Neuronal stem cell (in vitro differentiated cells): Measurements from ENCODE around the gene MFRP.

Experiments used
- DNase-seq: peaks from one replicate; pipeline ENCODE4 v3.0.0-alpha.2; 2013; ENCODE audit warnings: low spot score
- H2AFZ ChIP-seq: one replicate; pipeline ENCODE4 v1.6.1; 2013; ENCODE audit warnings: mild to moderate bottlenecking, low read length, inconsistent platforms
- H2AK5ac ChIP-seq: 2 replicates; pipeline ENCODE4 v1.6.1; 2013; ENCODE audit warnings: low read depth, mild to moderate bottlenecking, inconsistent platforms, low read length, moderate library complexity, mixed read lengths
- H2BK120ac ChIP-seq: 2 replicates; pipeline ENCODE4 v1.6.1; 2013; ENCODE audit warnings: low read depth, mild to moderate bottlenecking, inconsistent platforms, low read length, moderate library complexity, mixed read lengths
- H2BK12ac ChIP-seq: one replicate; pipeline ENCODE4 v1.6.1; 2013; ENCODE audit warnings: low read length, inconsistent platforms
- H2BK15ac ChIP-seq: 2 replicates; pipeline ENCODE4 v1.6.1; 2013; ENCODE audit warnings: mild to moderate bottlenecking, low read length, inconsistent platforms, mixed read lengths
- H2BK5ac ChIP-seq: one replicate; pipeline ENCODE4 v1.6.1; 2013; ENCODE audit warnings: inconsistent platforms, mild to moderate bottlenecking, low read length, moderate library complexity
- H3K14ac ChIP-seq: one replicate; pipeline ENCODE4 v1.6.1; 2013; ENCODE audit warnings: low read length, inconsistent platforms
- H3K18ac ChIP-seq: 2 replicates; pipeline ENCODE4 v1.6.1; 2013; ENCODE audit warnings: low read length, inconsistent platforms
- H3K23ac ChIP-seq: 2 replicates; pipeline ENCODE4 v1.6.1; 2013; ENCODE audit warnings: low read depth, mild to moderate bottlenecking, mixed read lengths, low read length, inconsistent platforms; ENCODE audit not compliant: poor library complexity
- H3K27ac ChIP-seq: replicated peaks from 3 replicates; pipeline ENCODE4 v1.5.1; 2013; ENCODE audit warnings: low read length, inconsistent platforms
- H3K27me3 ChIP-seq, 3 experiments: 2 replicates each; pipeline ENCODE4 v1.6.1; 2013; ENCODE audit warnings: low read length in 3 of 3, mild to moderate bottlenecking in 2 of 3, inconsistent platforms in 1 of 3, low read depth in 1 of 3, mixed read lengths in 1 of 3, moderate library complexity in 1 of 3; ENCODE audit not compliant: control insufficient read depth in 3 of 3, insufficient read depth in 3 of 3
- H3K36me3 ChIP-seq, 2 donors: replicated peaks in 1 of 2; 2 replicates each; pipeline ENCODE4 v1.6.1; 2013; ENCODE audit warnings: low read length in 2 of 2; ENCODE audit not compliant: control insufficient read depth in 2 of 2, insufficient read depth in 2 of 2
- H3K4ac ChIP-seq: 2 replicates; pipeline ENCODE4 v1.6.1; 2013; ENCODE audit warnings: inconsistent platforms, mild to moderate bottlenecking, low read length, moderate library complexity
- H3K4me1 ChIP-seq, 2 donors: 1 replicate in 1 of 2; 2 replicates in 1 of 2; pipeline ENCODE4 v1.6.1; 2013; ENCODE audit warnings: low read length in 2 of 2, low read depth in 1 of 2; ENCODE audit not compliant: control insufficient read depth in 2 of 2, insufficient read depth in 1 of 2
- H3K4me2 ChIP-seq: one replicate; pipeline ENCODE4 v1.6.1; 2013; ENCODE audit warnings: mild to moderate bottlenecking, low read length, inconsistent platforms; ENCODE audit not compliant: insufficient read depth, poor library complexity, severe bottlenecking
- H3K4me3 ChIP-seq, 2 donors: 2 replicates each; pipeline ENCODE4 v1.5.1; 2013; ENCODE audit warnings: low read length in 2 of 2, mild to moderate bottlenecking in 2 of 2, inconsistent platforms in 1 of 2, moderate library complexity in 1 of 2
- H3K79me1 ChIP-seq: one replicate; pipeline ENCODE4 v1.6.1; 2013; ENCODE audit warnings: low read depth, mild to moderate bottlenecking, inconsistent platforms, low read length, moderate library complexity
- H3K9ac ChIP-seq: one replicate; pipeline ENCODE4 v1.6.1; 2013; ENCODE audit warnings: mild to moderate bottlenecking, low read depth, low read length, inconsistent platforms; ENCODE audit not compliant: poor library complexity
- H3K9me3 ChIP-seq, 2 donors: replicated peaks in 1 of 2; 2 replicates each; pipeline versions ENCODE3 to v1.6.1; 2013; ENCODE audit warnings: low read length in 2 of 2, mild to moderate bottlenecking in 2 of 2, inconsistent platforms in 1 of 2, low read depth in 1 of 2, mixed read lengths in 1 of 2, moderate library complexity in 1 of 2; ENCODE audit not compliant: control insufficient read depth in 2 of 2, insufficient read depth in 1 of 2
- H4K8ac ChIP-seq: one replicate; pipeline ENCODE4 v1.6.1; 2013; ENCODE audit warnings: low read depth, mild to moderate bottlenecking, inconsistent platforms, low read length, moderate library complexity
- H4K91ac ChIP-seq: one replicate; pipeline ENCODE4 v1.6.1; 2013; ENCODE audit warnings: low read length, low read depth, mild to moderate bottlenecking, inconsistent platforms; ENCODE audit not compliant: poor library complexity
- WGBS, 2 donors: extraction: QIAGEN DNeasy Blood & Tissue Kit; methylation state at CpG; one replicate each; pipeline ENCODE4 v1.1.7; 2013; ENCODE audit warnings: missing lambda C conversion rate in 2 of 2, mixed read lengths in 1 of 2; ENCODE audit not compliant: insufficient read length in 2 of 2, insufficient replicate concordance in 1 of 2; ENCODE audit errors: extremely low coverage in 2 of 2; 5-methylcytosine and 5-hydroxymethylcytosine counted together

MFRP gene

GRCh38 chr11:119372260-119373058, 26.0 kb upstream of the MFRP start:
- peak overlapping the region; percentile 79 for H2BK5ac ChIP-seq
- no peak overlapping the region for H4K8ac ChIP-seq
- H3K18ac ChIP-seq = no peak overlapping the region
- DNase-seq = no peak
- peaks cover 0 to 50% (median 0%) of the 10 kb centered on the region in 3 experiments for H3K27me3 ChIP-seq
- H3K14ac ChIP-seq = no peak overlapping the region
- H2BK15ac ChIP-seq = peak overlapping the region; percentile 5
- no peak overlapping the region for H3K27ac ChIP-seq
- no peak overlapping the region for H3K4me2 ChIP-seq
- no peak overlapping the region for H4K91ac ChIP-seq
- H3K4ac ChIP-seq = peak overlapping the region; percentile 58
- H3K4me3 ChIP-seq = no peak overlapping the region
- H2AK5ac ChIP-seq = peak overlapping the region; percentile 53
- H3K4me1 ChIP-seq = peaks cover 33 to 39% of the 10 kb centered on the region in 2 donors
- H3K79me1 ChIP-seq = no peaks in the 10 kb centered on the region
- H2BK12ac ChIP-seq = no peak overlapping the region
- WGBS, 2 donors = no CpG with 5 or more reads among the region's 26 CpGs
- no peak overlapping the region for H2BK120ac ChIP-seq
- H3K23ac ChIP-seq = no peak overlapping the region
- H3K9ac ChIP-seq = no peak overlapping the region
- H3K36me3 ChIP-seq = no peaks in the 10 kb centered on the region
- H3K9me3 ChIP-seq = no peaks in the 10 kb centered on the region
- no peak overlapping the region for H2AFZ ChIP-seq

GRCh38 chr11:119371778-119372182, 25.3 kb upstream of the MFRP start:
- H4K91ac ChIP-seq = no peak overlapping the region
- H3K9ac ChIP-seq = no peak overlapping the region
- no peak overlapping the region for H3K18ac ChIP-seq
- no peaks in the 10 kb centered on the region for H3K79me1 ChIP-seq
- no peak overlapping the region for H3K14ac ChIP-seq
- no CpG with 5 or more reads among the region's 8 CpGs for whole genome bisulfite sequencing, 2 donors
- no peak overlapping the region for H3K23ac ChIP-seq
- peaks cover 30 to 37% of the 10 kb centered on the region in 2 donors for H3K4me1 ChIP-seq
- no peak overlapping the region for H2AK5ac ChIP-seq
- H2BK15ac ChIP-seq = no peak overlapping the region
- H3K4me2 ChIP-seq = no peak overlapping the region
- H3K4me3 ChIP-seq = no peak overlapping the region
- H3K9me3 ChIP-seq = no peaks in the 10 kb centered on the region
- no peak overlapping the region for H2BK12ac ChIP-seq
- peaks cover 0 to 52% (median 0%) of the 10 kb centered on the region in 3 experiments for H3K27me3 ChIP-seq
- no peaks in the 10 kb centered on the region for H3K36me3 ChIP-seq
- no peak overlapping the region for H3K4ac ChIP-seq
- H3K27ac ChIP-seq = no peak overlapping the region
- peak overlapping the region; percentile 79 for H2BK5ac ChIP-seq
- H2AFZ ChIP-seq = no peak overlapping the region
- no peak overlapping the region for H4K8ac ChIP-seq
- DNase-seq = no peak
- H2BK120ac ChIP-seq = no peak overlapping the region

GRCh38 chr11:119371067-119371601, 24.6 kb upstream of the MFRP start:
- Histone ChIP-seq H3K27me3 (peaks cover 0 to 58% (median 0%) of the 10 kb centered on the region in 3 experiments), H2AK5ac (no peak overlapping the region), H3K18ac (peak overlapping the region; percentile 7), H3K4me3 (no peak overlapping the region), H2BK120ac (no peak overlapping the region), H2BK15ac (no peak overlapping the region), H2AFZ (no peak overlapping the region), H3K4me2 (no peak overlapping the region), H3K27ac (no peak overlapping the region), H2BK5ac (no peak overlapping the region), H3K9me3 (no peaks in the 10 kb centered on the region), H3K14ac (no peak overlapping the region), H2BK12ac (no peak overlapping the region), H3K4ac (no peak overlapping the region), H4K91ac (no peak overlapping the region), H3K79me1 (no peaks in the 10 kb centered on the region), H3K36me3 (no peaks in the 10 kb centered on the region), H4K8ac (no peak overlapping the region), H3K4me1 (peaks cover 24 to 31% of the 10 kb centered on the region in 2 donors), H3K23ac (no peak overlapping the region), H3K9ac (no peak overlapping the region)
- no CpG with 5 or more reads among the region's 8 CpGs for WGBS, 2 donors
- DNase-seq = no peak

- H2BK120ac ChIP-seq = no peak overlapping the region
- H3K4me3 ChIP-seq = no peak overlapping the region
- peaks cover 0 to 61% (median 0%) of the 10 kb centered on the region in 3 experiments for H3K27me3 ChIP-seq
- no peaks in the 10 kb centered on the region for H3K79me1 ChIP-seq
- no peak overlapping the region for H2BK5ac ChIP-seq
- no peak overlapping the region for H3K9ac ChIP-seq
- H3K23ac ChIP-seq = no peak overlapping the region
- no peak overlapping the region for H3K4me2 ChIP-seq
- H2AFZ ChIP-seq = no peak overlapping the region
- no peak overlapping the region for H3K14ac ChIP-seq
- H2AK5ac ChIP-seq = no peak overlapping the region
- no peaks in the 10 kb centered on the region for H3K9me3 ChIP-seq
- no peak overlapping the region for H2BK15ac ChIP-seq
- H4K8ac ChIP-seq = no peak overlapping the region
- H3K4ac ChIP-seq = no peak overlapping the region
- no peak overlapping the region for H3K18ac ChIP-seq
- no peak for DNase-seq
- H3K27ac ChIP-seq = no peak overlapping the region
- H3K4me1 ChIP-seq = peaks cover 18 to 26% of the 10 kb centered on the region in 2 donors
- no CpG with 5 or more reads among the region's 8 CpGs for WGBS, 2 donors
- no peak overlapping the region for H4K91ac ChIP-seq
- H3K36me3 ChIP-seq = no peaks in the 10 kb centered on the region
- H2BK12ac ChIP-seq = no peak overlapping the region
These were observed 24.1 kb upstream of the MFRP start for GRCh38 chr11:119370486-119371046.
